ENCODE data around the gene ADAMTS3.

Gene ADAMTS3

DNA sequence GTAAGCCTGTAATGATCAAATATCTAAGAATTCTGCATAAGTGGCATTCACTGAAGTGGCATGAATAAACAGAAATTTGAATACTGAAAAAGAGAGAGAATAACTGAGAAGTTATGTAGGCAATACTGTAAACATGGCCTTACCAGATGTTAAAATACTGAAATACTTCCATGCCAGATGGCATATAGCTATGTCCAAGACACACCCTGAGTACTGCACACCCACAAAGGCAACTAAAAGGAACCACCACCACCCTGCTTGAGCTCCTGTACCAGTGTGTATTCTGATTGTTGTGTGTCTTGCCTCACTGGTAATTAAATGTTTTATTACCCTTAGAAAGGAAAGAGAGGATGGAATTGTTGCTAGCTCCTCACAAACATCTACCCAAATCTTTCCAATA is 192.1 kb downstream of the ADAMTS3 start:
- H3K4me3 ChIP-seq (ENCODE audit: low read length) = no peak overlapping the region

DNA sequence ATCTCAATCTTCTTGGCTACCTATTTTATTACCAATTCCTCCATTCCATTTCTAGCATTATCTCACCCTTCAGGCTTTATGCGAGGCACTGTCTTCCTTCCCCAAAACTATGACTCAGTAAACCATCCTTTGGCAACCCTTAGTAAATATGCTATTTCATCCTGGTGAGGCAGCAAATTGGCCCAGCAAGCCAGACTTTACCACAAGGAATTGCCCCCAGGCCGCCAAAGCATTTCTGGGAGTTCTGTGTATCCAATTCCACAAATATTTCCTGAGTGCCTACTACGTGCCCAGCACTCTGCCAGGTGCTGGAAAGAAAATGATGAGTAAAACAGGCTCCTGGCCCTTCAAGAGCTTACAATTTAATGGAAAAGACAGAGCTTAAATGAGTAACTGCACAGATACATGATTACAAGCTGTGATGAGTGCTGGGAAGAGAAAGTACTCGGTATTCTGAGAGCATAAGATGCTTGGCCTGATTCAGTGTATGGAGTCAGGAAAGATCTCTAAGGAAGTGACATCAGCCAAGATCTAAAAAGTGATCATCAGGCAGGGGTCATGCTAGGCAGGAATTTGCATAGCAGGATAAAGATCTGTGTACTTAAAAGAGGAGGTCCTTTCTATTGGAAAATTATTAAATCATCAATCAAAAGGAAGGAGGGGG is 193.8 kb downstream of the ADAMTS3 start:
- no peak for DNase-seq (ENCODE audit: low read depth)
- TF ChIP-seq, protein P1, sequence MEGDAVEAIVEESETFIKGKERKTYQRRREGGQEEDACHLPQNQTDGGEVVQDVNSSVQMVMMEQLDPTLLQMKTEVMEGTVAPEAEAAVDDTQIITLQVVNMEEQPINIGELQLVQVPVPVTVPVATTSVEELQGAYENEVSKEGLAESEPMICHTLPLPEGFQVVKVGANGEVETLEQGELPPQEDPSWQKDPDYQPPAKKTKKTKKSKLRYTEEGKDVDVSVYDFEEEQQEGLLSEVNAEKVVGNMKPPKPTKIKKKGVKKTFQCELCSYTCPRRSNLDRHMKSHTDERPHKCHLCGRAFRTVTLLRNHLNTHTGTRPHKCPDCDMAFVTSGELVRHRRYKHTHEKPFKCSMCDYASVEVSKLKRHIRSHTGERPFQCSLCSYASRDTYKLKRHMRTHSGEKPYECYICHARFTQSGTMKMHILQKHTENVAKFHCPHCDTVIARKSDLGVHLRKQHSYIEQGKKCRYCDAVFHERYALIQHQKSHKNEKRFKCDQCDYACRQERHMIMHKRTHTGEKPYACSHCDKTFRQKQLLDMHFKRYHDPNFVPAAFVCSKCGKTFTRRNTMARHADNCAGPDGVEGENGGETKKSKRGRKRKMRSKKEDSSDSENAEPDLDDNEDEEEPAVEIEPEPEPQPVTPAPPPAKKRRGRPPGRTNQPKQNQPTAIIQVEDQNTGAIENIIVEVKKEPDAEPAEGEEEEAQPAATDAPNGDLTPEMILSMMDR (conservative IDR thresholded peaks at IDR 0.05; ENCODE audit: low read depth, low read length) = no peak

More for the DNA sequence above, 192.1 kb downstream of the ADAMTS3 start:
- DNase-seq (ENCODE audit: low read depth) = no peak
- TF ChIP-seq, protein P1 (conservative IDR thresholded peaks at IDR 0.05; ENCODE audit: low read depth, low read length) = no peak

DNA sequence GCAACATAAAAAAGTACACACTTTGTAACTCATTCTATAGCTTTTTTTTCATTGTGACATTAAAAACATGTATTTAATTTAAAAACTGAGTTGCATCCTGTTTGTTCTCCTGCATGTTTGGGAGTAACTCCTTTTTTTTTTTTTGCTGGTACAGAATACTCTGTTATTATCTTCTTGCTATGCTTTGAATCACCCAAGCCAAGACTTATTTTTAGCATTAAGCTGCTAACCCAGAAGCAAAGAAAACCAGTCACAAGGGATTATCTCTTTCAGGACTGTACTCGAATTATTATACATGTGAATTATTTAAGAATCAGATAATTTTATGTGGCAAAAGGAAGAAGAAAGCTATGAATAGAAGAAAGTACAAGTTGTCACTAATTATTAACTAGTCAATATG is 194.9 kb downstream of the ADAMTS3 start:
- no peak for DNase-seq (ENCODE audit: low read depth)
- TF ChIP-seq, protein P1 (conservative IDR thresholded peaks at IDR 0.05; ENCODE audit: low read depth, low read length) = no peak
- H3K4me3 ChIP-seq (ENCODE audit: low read length) = no peak overlapping the region

More for the DNA sequence above, 193.8 kb downstream of the ADAMTS3 start:
- H3K4me3 ChIP-seq (ENCODE audit: low read length) = no peak overlapping the region

DNA sequence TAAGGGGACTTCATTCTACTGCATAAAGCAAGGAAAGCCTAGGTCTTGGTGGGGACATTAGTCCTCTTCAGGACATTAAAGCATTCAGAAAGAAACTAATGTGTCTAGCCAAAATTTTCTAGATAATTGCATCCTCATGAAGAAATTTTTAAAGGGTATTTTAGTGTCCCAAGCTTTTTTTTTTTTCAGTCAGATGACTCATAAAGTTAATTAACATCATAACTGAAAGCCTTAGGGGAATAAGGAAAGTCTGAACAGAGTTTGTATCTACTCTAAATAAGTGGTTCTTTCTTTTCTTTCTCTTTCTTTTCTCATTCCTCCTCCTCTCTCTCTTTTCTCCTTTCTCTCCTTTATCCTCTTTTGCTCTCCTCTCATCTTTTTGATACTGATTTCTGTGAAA is 202.4 kb downstream of the ADAMTS3 start:
- TF ChIP-seq, protein P1 (conservative IDR thresholded peaks at IDR 0.05; ENCODE audit: low read depth, low read length) = no peak
- no peak for DNase-seq (ENCODE audit: low read depth)
- no peak overlapping the region for H3K4me3 ChIP-seq (ENCODE audit: low read length)

DNA sequence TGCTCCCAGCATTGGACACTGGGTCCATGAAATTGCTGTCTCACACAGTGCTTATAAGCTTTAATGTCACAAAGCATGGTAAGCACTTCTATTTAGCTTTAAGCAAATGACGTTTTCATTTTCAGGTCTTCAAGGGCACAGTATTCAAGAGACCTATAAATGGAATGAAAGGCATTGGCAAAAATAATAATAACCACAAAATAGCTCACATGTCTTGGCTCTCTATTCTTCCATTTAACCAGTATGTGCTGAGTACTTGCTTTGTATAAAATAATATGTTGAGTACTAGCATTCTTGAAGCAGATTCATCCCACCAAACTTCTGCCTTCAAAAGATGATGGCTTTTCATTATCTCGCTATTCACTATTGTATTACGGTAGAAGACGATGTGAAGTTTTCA is 203.0 kb downstream of the ADAMTS3 start:
- TF ChIP-seq, protein P1 (conservative IDR thresholded peaks at IDR 0.05; ENCODE audit: low read depth, low read length) = no peak
- H3K4me3 ChIP-seq (ENCODE audit: low read length) = no peak overlapping the region
- DNase-seq (ENCODE audit: low read depth) = no peak

DNA sequence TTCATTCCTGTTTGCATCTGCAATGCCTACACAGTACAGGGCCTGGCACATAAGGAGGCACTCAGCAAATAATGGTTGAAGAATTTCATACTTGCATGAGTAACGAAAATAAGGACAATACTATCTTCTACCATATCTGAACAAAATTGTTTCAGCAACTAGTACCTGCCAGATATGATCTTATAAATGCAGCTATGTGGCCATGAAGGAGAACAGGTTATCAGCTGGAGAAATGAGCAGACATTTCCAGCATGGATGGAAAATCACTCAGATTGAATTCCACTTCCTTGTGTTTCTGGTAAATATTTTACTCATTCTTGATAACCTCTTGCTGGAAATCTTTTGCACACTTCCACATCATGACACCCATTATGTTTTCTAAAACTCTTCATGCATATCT is 204.0 kb downstream of the ADAMTS3 start:
- TF ChIP-seq, protein P1 (conservative IDR thresholded peaks at IDR 0.05; ENCODE audit: low read depth, low read length) = no peak
- no peak for DNase-seq (ENCODE audit: low read depth)
- no peak overlapping the region for H3K4me3 ChIP-seq (ENCODE audit: low read length)

DNA sequence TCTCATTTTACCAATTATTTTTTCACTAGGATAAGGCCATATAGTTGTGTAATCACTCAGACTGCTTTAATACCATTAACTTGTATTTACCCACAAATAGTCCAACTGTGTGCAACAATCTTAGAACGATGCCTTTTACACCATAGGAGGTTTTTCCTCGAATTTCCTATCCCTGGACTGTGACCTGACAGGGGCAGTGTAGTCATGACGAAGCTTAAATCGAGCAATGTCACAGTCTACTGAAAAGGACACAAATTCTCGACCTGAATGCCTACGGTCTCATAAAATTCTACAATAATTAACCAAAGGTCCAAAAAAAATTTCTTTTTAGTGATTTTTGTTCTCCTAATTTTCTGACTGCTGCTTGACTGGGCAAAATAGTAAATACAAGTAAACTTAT is 208.9 kb downstream of the ADAMTS3 start:
- TF ChIP-seq, protein P1 (conservative IDR thresholded peaks at IDR 0.05; ENCODE audit: low read depth, low read length) = no peak
- H3K4me3 ChIP-seq (ENCODE audit: low read length) = no peak overlapping the region
- DNase-seq (ENCODE audit: low read depth) = no peak
